Colonic mucosa (tissue), 4 donors: ENCODE results near the gene EMCN. TPM values are rescaled to one million over a fixed set of nuclear protein-coding genes. Genes with fewer than 3 reads are reported as not detected.

Experiments
- DNase-seq: peaks from one replicate; pipeline ENCODE4 v3.0.0-alpha.2; 2020
- H3K27ac ChIP-seq: fragments of 200-600 bp; one replicate; pipeline ENCODE4 v1.8.0; 2021
- H3K27me3 ChIP-seq: fragments of 200-600 bp; one replicate; pipeline ENCODE4 v1.8.0; 2021
- H3K36me3 ChIP-seq: fragments of 200-600 bp; one replicate; pipeline ENCODE4 v1.8.0; 2021
- H3K4me1 ChIP-seq: fragments of 200-600 bp; one replicate; pipeline ENCODE4 v1.8.0; 2021; ENCODE audit warnings: mild to moderate bottlenecking
- H3K4me3 ChIP-seq: fragments of 200-600 bp; one replicate; pipeline ENCODE4 v1.8.0; 2021
- H3K9ac ChIP-seq, 2 donors: one replicate each; pipeline ENCODE4 v1.7.0; 2013; ENCODE audit warnings: control low read depth in 2 of 2, low read depth in 2 of 2, low read length in 2 of 2
- H3K9me3 ChIP-seq: fragments of 200-600 bp; one replicate; pipeline ENCODE4 v1.8.0; 2021
- intact Hi-C: fragments of 100-400 bp; cut with DNase I; formaldehyde crosslinking; loops from one replicate; pipeline ENCODE4 v1.14.1; 2022
- total RNA-seq, 2 donors: library from RNA; stranded (reverse); fragmentation: NEBNext Ultra II Directional in 1 of 2; extraction: Animal tissue kit (Norgen Biotek cat#: 25700) in 1 of 2; gene quantifications; one replicate each; pipeline ENCODE4 v1.2.1, GENCODE V29; 2021
- TF ChIP-seq, protein P1 (sequence below): fragments of 200-600 bp; IDR thresholded peaks from one replicate; pipeline ENCODE4 v1.8.0; 2022; ENCODE audit warnings: antibody characterized with exemption, mild to moderate bottlenecking
- donor health status: healthy.
- donor health status: DM: no; HTN: no; CAD: no.
- donor health status: DM: no; HTN: no; CAD: no.

Gene EMCN
- total RNA-seq, 2 donors from 2014 or later, result 2.8 to 7.1 TPM

DNA sequence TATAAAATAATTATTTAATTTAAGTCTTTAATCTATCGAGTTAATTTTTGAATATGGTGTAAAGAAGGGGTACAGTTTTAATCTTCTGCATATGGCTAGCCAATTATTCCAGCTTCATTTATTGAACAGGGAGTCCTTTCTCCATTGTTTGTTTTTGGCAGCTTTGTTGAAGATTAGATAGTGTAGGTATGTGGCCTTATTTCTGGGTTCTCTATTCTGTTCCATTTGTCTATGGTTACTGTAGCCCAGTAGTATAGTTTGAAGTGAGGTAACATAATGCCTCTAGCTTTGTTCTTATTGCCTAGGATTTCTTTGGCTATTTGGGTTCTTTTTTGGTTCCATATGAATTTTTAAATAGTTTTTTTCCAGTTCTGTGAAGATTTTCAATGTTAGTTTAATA, 48.3 kb downstream of the EMCN start:
- intact Hi-C loops, result no loop called here
- H3K27me3 ChIP-seq, result no peaks in the 10 kb centered on the region
- no peaks in the 10 kb centered on the region for H3K9me3 ChIP-seq
- no peak overlapping the region for H3K27ac ChIP-seq
- H3K4me1 ChIP-seq, result no peaks in the 10 kb centered on the region
- H3K36me3 ChIP-seq, result no peaks in the 10 kb centered on the region
- H3K9ac ChIP-seq, result no peak overlapping the region
- no peak for DNase-seq
- TF ChIP-seq, protein P1, sequence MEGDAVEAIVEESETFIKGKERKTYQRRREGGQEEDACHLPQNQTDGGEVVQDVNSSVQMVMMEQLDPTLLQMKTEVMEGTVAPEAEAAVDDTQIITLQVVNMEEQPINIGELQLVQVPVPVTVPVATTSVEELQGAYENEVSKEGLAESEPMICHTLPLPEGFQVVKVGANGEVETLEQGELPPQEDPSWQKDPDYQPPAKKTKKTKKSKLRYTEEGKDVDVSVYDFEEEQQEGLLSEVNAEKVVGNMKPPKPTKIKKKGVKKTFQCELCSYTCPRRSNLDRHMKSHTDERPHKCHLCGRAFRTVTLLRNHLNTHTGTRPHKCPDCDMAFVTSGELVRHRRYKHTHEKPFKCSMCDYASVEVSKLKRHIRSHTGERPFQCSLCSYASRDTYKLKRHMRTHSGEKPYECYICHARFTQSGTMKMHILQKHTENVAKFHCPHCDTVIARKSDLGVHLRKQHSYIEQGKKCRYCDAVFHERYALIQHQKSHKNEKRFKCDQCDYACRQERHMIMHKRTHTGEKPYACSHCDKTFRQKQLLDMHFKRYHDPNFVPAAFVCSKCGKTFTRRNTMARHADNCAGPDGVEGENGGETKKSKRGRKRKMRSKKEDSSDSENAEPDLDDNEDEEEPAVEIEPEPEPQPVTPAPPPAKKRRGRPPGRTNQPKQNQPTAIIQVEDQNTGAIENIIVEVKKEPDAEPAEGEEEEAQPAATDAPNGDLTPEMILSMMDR, result no peak
- H3K4me3 ChIP-seq, result no peak overlapping the region

GRCh38 chr4:100466501-100466900, 51.3 kb downstream of the EMCN start:
- intact Hi-C loops, result no loop called here
- H3K36me3 ChIP-seq, result no peaks in the 10 kb centered on the region
- H3K4me3 ChIP-seq, result no peak overlapping the region
- no peak for DNase-seq
- no peaks in the 10 kb centered on the region for H3K4me1 ChIP-seq
- no peaks in the 10 kb centered on the region for H3K27me3 ChIP-seq
- no peaks in the 10 kb centered on the region for H3K9me3 ChIP-seq
- no peak overlapping the region for H3K27ac ChIP-seq
- TF ChIP-seq, protein P1, result no peak
- no peak overlapping the region for H3K9ac ChIP-seq

- Histone ChIP-seq H3K27ac (no peak overlapping the region), H3K4me3 (no peak overlapping the region), H3K36me3 (no peaks in the 10 kb centered on the region), H3K27me3 (no peaks in the 10 kb centered on the region), H3K4me1 (no peaks in the 10 kb centered on the region), H3K9me3 (no peaks in the 10 kb centered on the region), H3K9ac (no peak overlapping the region)
- DNase-seq, result no peak
- intact Hi-C loops, result no loop called here
- TF ChIP-seq, protein P1, result no peak
These were observed 55.8 kb downstream of the EMCN start for GRCh38 chr4:100461807-100462605.

- H3K9me3 ChIP-seq, result no peaks in the 10 kb centered on the region
- no peaks in the 10 kb centered on the region for H3K4me1 ChIP-seq
- no peak overlapping the region for H3K4me3 ChIP-seq
- H3K27me3 ChIP-seq, result no peaks in the 10 kb centered on the region
- H3K9ac ChIP-seq, result no peak overlapping the region
- no peaks in the 10 kb centered on the region for H3K36me3 ChIP-seq
- no peak overlapping the region for H3K27ac ChIP-seq
- TF ChIP-seq, protein P1, result no peak
- no peak for DNase-seq
- intact Hi-C loops, result no loop called here
These were observed 67.4 kb downstream of the EMCN start for GRCh38 chr4:100450449-100450848.

DNA sequence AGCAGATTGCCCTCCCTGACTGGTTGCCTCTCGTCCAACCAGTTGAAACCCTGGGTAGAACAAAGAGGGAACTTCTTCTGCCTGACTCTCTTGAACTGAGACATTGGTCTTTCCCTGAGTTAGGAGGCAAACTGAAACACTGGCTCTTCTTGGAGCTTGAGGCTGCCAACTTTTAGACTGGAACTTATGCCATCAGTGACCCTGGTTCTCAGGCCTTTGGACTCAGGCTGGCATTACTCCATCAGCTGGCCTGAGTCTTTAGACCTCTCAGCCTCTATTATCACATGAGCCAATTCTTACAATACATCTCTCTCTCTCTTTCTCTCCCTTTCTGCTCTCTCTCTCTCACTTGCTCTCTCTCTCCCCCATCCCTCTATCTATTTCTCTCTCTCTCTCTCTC, 86.4 kb downstream of the EMCN start:
- H3K9ac ChIP-seq, result no peak overlapping the region
- no peak for DNase-seq
- no peaks in the 10 kb centered on the region for H3K36me3 ChIP-seq
- intact Hi-C loops, result no loop called here
- H3K4me3 ChIP-seq, result no peak overlapping the region
- H3K4me1 ChIP-seq, result no peaks in the 10 kb centered on the region
- no peaks in the 10 kb centered on the region for H3K27me3 ChIP-seq
- TF ChIP-seq, protein P1, result no peak
- H3K27ac ChIP-seq, result no peak overlapping the region
- H3K9me3 ChIP-seq, result no peaks in the 10 kb centered on the region
